GM12878 (cell line): ENCODE data around the gene CDC20B. TPM values are rescaled to one million over a fixed set of nuclear protein-coding genes. Genes with fewer than 3 reads are reported as not detected.

Experiments used
- ATAC-seq: fragments of 200-7000 bp; cut with Tn5 transposase; 3 replicates; pipeline ENCODE4 v1.9.1; 2020; ENCODE audit warnings: mild to moderate bottlenecking, moderate library complexity
- BruUV-seq: library from RNA; stranded (reverse); fragments of 400-500 nt; replicated peaks from 2 replicates; lab custom pipeline; 2021; lab: Mats Ljungman, UMichigan
- CTCF ChIA-PET: fragments of 300-600 bp; sonication (Branson Sonifier 250); formaldehyde crosslinking; extraction: SDS; loops from one replicate; lab custom pipeline; 2021; ENCODE audit warnings: inconsistent platforms; lab: Yijun Ruan, JAX
- POLR2A ChIA-PET: fragments of 350-600 bp; formaldehyde crosslinking; extraction: SDS; loops from one replicate; lab custom pipeline; 2021; ENCODE audit warnings: inconsistent platforms; lab: Charles Lee
- RAD21 ChIA-PET: fragments of 300-600 bp; sonication (Branson Sonifier 250); formaldehyde crosslinking; loops from one replicate; lab custom pipeline; 2023; ENCODE audit warnings: antibody characterized with exemption; ENCODE audit not compliant: unreplicated experiment; lab: Charles Lee
- SMC1A ChIA-PET: fragments of 300-600 bp; sonication (Branson Sonifier 250); formaldehyde crosslinking; loops from one replicate; lab custom pipeline; 2023; ENCODE audit not compliant: unreplicated experiment, uncharacterized antibody; lab: Charles Lee
- DNase-seq: peaks from one replicate; pipeline ENCODE4 v3.0.0-alpha.2; 2011; ENCODE audit warnings: low read depth, low spot score
- FAIRE-seq: peaks from 3 replicates; lab custom pipeline; 2011; peaks lifted over from hg19 to GRCh38; lab: Jason Lieb, UNC
- H2AFZ ChIP-seq: 2 replicates; pipeline ENCODE4 v1.6.0; 2011; ENCODE audit warnings: low read depth, low read length, control low read depth; ENCODE audit not compliant: control insufficient read depth
- H3K27ac ChIP-seq: 2 replicates; pipeline ENCODE4 v1.5.1; 2011; ENCODE audit warnings: control low read depth; ENCODE audit not compliant: control insufficient read depth, insufficient read depth
- H3K27me3 ChIP-seq, 2 experiments: replicated peaks in 1 of 2; 2 replicates each; pipeline versions ENCODE4 v1.6.0 to v1.6.1; 2011; ENCODE audit warnings: low read length in 1 of 2; ENCODE audit not compliant: control insufficient read depth in 2 of 2, insufficient read depth in 2 of 2
- H3K36me3 ChIP-seq, 2 experiments: 2 replicates each; pipeline ENCODE4 v1.5.1; 2011; ENCODE audit warnings: low read length in 1 of 2; ENCODE audit not compliant: control insufficient read depth in 2 of 2, insufficient read depth in 2 of 2
- H3K4me1 ChIP-seq: 2 replicates; pipeline ENCODE4 v1.6.1; 2011; ENCODE audit warnings: mild to moderate bottlenecking, low read length, moderate library complexity, mixed read lengths; ENCODE audit not compliant: control insufficient read depth, insufficient read depth
- H3K4me2 ChIP-seq: 2 replicates; pipeline ENCODE4 v1.6.0; 2011; ENCODE audit warnings: control low read depth; ENCODE audit not compliant: control insufficient read depth, insufficient read depth
- H3K4me3 ChIP-seq: fragments of 200-600 bp; sonication (generic); 2 replicates; pipeline ENCODE4 v1.5.1; 2016
- H3K79me2 ChIP-seq: 2 replicates; pipeline ENCODE4 v1.6.0; 2011; ENCODE audit warnings: low read length; ENCODE audit not compliant: control insufficient read depth, insufficient read depth
- H3K9ac ChIP-seq: 2 replicates; pipeline ENCODE4 v1.8.0; 2011; ENCODE audit warnings: low read length, control low read depth, mixed read lengths; ENCODE audit not compliant: control insufficient read depth, insufficient read depth
- H3K9me3 ChIP-seq: replicated peaks from 3 replicates; pipeline ENCODE4 v1.5.1; 2011; ENCODE audit warnings: mild to moderate bottlenecking, low read length; ENCODE audit not compliant: control insufficient read depth, insufficient read depth
- H4K20me1 ChIP-seq: 2 replicates; pipeline ENCODE4 v1.6.0; 2011; ENCODE audit not compliant: control insufficient read depth, insufficient read depth
- ASH2L ChIP-seq: fragments of 300-600, 200-600 bp; sonication (generic); IDR thresholded peaks from 2 replicates; pipeline ENCODE4 v1.6.1; 2017; ENCODE audit warnings: low read depth, mild to moderate bottlenecking, borderline replicate concordance
- CHD1 ChIP-seq: IDR thresholded peaks from 2 replicates; pipeline ENCODE4 v1.6.1; 2012; ENCODE audit warnings: low read depth, low read length, improper control_type of control experiment
- CUX1 ChIP-seq: IDR thresholded peaks from 2 replicates; pipeline ENCODE4 v1.6.1; 2012; ENCODE audit warnings: improper control_type of control experiment, low read depth, low read length; ENCODE audit not compliant: insufficient replicate concordance
- IKZF2 ChIP-seq, 2 experiments: fragments of 450-650 bp; IDR thresholded peaks; 2 replicates each; pipeline ENCODE4 v1.6.1; 2017; ENCODE audit warnings: mild to moderate bottlenecking in 2 of 2, moderate library complexity in 2 of 2
- MLLT1 ChIP-seq: fragments of 450-650 bp; IDR thresholded peaks from 2 replicates; pipeline ENCODE4 v1.6.1; 2016; ENCODE audit warnings: mild to moderate bottlenecking
- NR2C1 ChIP-seq: fragments of 450-650 bp; IDR thresholded peaks from 2 replicates; pipeline ENCODE4 v1.6.1; 2017; ENCODE audit warnings: antibody characterized with exemption, mild to moderate bottlenecking, moderate library complexity
- RBBP5 ChIP-seq: fragments of 200-600 bp; sonication (generic); conservative IDR thresholded peaks from 2 replicates; pipeline ENCODE4 v1.6.1; 2016
- RELA ChIP-seq: fragments of 450-650 bp; IDR thresholded peaks from 2 replicates; pipeline ENCODE4 v1.8.0; 2014; ENCODE audit warnings: borderline replicate concordance; ENCODE audit not compliant: partially characterized antibody
- SMARCA5 ChIP-seq: fragments of 450-650 bp; IDR thresholded peaks from 2 replicates; pipeline ENCODE4 v1.6.1; 2017; ENCODE audit warnings: mild to moderate bottlenecking
- SRF ChIP-seq, 2 experiments: IDR thresholded peaks; 2 replicates each; pipeline ENCODE4 v1.6.1; 2011; ENCODE audit warnings: low read depth in 2 of 2, low read length in 2 of 2, mild to moderate bottlenecking in 1 of 2, moderate library complexity in 1 of 2
- WRNIP1 ChIP-seq: IDR thresholded peaks from 2 replicates; pipeline ENCODE4 v1.6.1; 2011; ENCODE audit warnings: low read depth, low read length, improper control_type of control experiment, borderline replicate concordance
- WGBS: methylation state at CpG from one replicate; pipeline ENCODE4 v1.1.6; 2016; ENCODE audit warnings: low lambda C conversion rate; ENCODE audit not compliant: insufficient replicate concordance, insufficient coverage; ENCODE audit errors: missing lambda C conversion rate; 5-methylcytosine and 5-hydroxymethylcytosine counted together
- in situ Hi-C: fragments of 300-500 bp; cut with MboI; formaldehyde crosslinking; loops from 9 replicates; pipeline ENCODE4 v1.14.3; 2018; ENCODE audit warnings: mixed read lengths
- intact Hi-C: fragments of 100-400 bp; cut with micrococcal nuclease; formaldehyde crosslinking; loops from one replicate; pipeline ENCODE4 v1.14.2; 2022; ENCODE audit not compliant: unreplicated experiment
- polyA plus RNA-seq, 11 experiments: library from polyadenylated mRNA; depleted of rRNA in 4 of 11; unstranded in 6 of 11; stranded (reverse) in 5 of 11; fragments of >200 nt; fragmentation: Nextera tagmentation in 4 of 11; fragmentation: Illumina TruSeq in 1 of 11; extraction: Ambion mirVana in 4 of 11; extraction: Trizol in 1 of 11; gene quantifications; 1 replicate in 1 of 11; 2 replicates in 10 of 11; pipeline versions ENCODE4 v1.2.1 to v1.2.3, GENCODE V29; 2011 to 2016; ENCODE audit warnings: inconsistent platforms in 2 of 11, missing spikeins in 2 of 11, low read depth in 1 of 11
- total RNA-seq, 4 experiments: library from RNA; depleted of rRNA in 3 of 4; stranded (reverse); fragments of >200 nt in 3 of 4; fragmentation: Illumina TruSeq in 1 of 4; extraction: Trizol in 1 of 4; gene quantifications; 2 replicates each; pipeline versions ENCODE4 v1.2.1 to v1.2.3, GENCODE V29; 2013 to 2021

Gene CDC20B
- total and polyA plus RNA-seq, 10 of the 15 experiments (the other 5 are each of a cell fraction or from before 2014, with no cell fraction given) = 0.05 to 0.11 TPM; not detected in 8

DNA sequence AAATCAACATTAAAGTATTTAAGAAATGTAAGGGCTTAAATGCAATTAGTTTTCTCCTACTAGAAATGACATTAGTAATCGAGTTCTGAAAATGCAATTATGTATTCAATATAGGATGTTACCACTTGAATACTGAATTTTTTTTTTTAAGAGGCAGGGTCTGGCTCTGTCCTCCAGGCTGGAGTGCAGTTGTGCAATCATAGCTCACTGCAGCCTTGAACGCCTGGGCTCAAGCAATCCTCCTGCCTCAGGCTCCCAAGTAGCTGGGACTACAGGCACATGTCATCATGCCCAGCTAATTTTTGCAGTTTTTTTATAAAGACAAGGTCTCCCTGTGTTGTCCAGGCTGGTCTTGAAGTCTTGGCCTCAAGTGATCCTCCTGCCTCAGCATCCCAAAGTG, 1.5 kb downstream of the CDC20B start (continued):
- TF ChIP-seq NR2C1 = no peak
- TF ChIP-seq ASH2L = no peak
- no peak for TF ChIP-seq CUX1

DNA sequence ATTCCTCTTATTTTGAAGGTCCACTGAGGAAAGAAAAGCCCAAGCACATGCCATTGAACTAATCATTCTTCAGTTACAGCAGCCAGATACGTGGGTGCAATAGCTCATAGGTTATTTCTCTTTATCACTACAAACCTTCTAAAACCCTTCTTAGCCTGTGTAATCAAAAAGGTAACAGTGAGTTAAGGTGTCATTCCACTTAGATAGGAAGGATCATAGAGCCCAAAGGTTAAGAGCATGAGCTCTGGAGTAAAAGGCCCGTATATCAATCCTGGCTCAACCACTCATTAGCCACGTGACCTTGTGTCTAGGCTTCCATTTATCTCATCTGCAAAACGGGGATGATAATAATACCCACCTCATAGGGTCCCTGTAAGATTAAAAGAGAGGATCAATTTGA, 10.3 kb downstream of the CDC20B start:
- Histone ChIP-seq H3K36me3 (no peaks in the 10 kb centered on the region), H3K27ac (no peak overlapping the region), H3K27me3 (peaks cover 0 to 5% of the 10 kb centered on the region in 2 experiments; a peak in 2 of 4 replicates), H3K4me3 (no peak overlapping the region), H3K4me1 (no peaks in the 10 kb centered on the region), H4K20me1 (no peaks in the 10 kb centered on the region), H3K4me2 (no peak overlapping the region), H3K79me2 (no peaks in the 10 kb centered on the region), H2AFZ (no peak overlapping the region), H3K9me3 (no peaks in the 10 kb centered on the region), H3K9ac (no peak overlapping the region)
- WGBS = 12% methylated on average over 4 of the region's 4 CpGs
- in situ Hi-C loops (no loop called here), intact Hi-C loops (no loop called here)
- no peak for ATAC-seq
- BruUV-seq = no TSS peak
- TF ChIP-seq SRF (IDR thresholded peaks at IDR 0.05; ENCODE audit: low read depth in 2 of 2, low read length in 2 of 2) (no peak), RBBP5 (no peak), IKZF2 (IDR thresholded peaks at IDR 0.05) (no peak), RELA (no peak), WRNIP1 (no peak), SMARCA5 (no peak), CHD1 (no peak), MLLT1 (no peak)
- RAD21 ChIA-PET = no interaction called here
- DNase-seq = no peak
- FAIRE-seq = no peak
- SMC1A ChIA-PET = interaction anchor here (2.0 kb wide), 1 partner anchor 10 kb away, joined by 5 read pairs; no protein-coding TSS in a partner anchor
- POLR2A ChIA-PET = no interaction called here
- CTCF ChIA-PET = interaction anchor here (0.6 to 2.1 kb wide), 4 partner anchors 9 to 256 kb away, joined by 3 to 8 read pairs (median 5); no protein-coding TSS in a partner anchor
